Pons (tissue), 1 donor: ENCODE data around the gene CA7.
"Not testable (repeated sequence)": the region's sequence is repeated elsewhere in the genome, so short reads cannot be mapped to it uniquely, and the experiment has no call there.

Source experiments
- DNase-seq: peaks from one replicate; pipeline ENCODE4 v3.0.0-alpha.2; 2016; ENCODE audit warnings: low spot score

CA7 gene

DNA sequence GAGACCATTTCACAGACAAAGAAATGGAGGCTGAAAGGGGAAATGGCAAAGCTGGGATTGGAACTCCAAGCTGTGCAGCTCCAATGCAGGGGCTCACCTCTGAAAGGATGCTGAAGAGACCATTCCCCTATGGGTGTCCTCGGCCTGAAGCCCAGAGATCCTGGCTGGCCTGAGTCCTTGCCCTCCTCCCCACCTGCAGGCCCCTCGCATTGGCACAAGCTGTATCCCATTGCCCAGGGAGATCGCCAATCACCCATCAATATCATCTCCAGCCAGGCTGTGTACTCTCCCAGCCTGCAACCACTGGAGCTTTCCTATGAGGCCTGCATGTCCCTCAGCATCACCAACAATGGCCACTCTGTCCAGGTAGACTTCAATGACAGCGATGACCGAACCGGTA is 2.6 kb downstream of the CA7 start:
- DNase-seq, result no peak

DNA sequence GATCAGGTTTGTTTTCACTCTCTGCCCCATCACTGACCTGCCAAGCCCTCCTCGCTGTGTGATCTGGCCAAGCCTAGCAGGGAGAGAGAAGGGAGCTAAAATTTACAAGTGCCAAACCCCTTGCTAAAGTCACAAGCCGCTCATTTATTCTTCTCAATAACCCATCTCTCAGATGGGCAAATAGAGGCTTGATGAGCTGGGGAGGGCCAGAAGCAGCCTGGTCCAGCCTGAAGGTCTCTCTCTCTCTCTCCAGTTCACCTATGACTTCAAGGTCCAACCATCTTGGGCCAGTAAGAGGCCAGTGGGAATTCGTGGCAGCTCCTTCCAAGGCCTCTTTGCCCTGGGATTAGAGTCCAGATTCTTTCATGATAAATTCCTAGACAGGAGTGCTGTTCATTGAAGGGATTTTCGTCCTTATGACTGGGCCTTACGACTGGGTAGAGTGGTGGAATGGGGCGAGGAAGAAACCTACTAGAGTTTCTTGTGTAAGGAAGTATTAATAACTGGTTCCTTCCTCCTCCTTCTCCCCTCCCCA is 3.4 kb downstream of the CA7 start:
- DNase-seq, result no peak

DNA sequence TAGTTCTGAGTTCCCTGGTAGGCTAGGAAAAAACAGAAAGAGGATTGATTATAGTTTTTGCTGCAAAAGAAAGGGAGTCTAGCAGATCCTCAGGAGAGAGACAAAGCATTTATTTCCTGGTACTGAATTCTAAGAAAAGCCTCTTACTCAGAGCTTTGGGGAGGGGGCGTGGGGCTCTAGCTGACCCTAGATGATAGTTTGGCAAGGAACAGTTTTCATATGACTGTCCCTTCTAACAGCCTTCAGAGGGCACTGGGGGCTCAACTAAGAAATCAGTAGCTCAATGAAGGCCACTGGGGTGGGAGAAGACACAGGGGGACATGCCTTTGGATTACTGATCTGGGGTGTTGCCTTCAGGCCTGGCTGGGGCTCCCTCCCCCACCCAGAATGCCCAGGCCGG is 4.0 kb downstream of the CA7 start:
- DNase-seq, result no peak

DNA sequence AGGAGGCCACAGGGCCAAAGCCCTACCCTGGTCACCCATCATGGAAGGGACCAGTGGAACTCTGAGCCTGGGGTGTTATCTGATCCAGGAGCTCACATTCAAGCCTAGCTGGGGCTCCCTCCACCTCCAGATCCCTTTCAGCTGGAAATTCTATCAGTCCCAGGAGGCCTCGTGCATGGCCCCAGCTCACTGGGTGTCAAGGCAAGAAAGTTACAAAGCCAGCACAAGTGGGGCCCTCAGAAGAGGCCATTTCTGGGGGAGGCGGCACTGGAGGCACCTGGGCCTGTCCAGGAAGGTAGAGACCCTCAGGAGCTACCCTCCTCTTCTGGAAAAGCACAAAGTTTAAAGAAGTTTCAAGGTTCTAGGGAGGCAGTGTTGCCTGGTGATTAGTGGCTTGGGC is 4.8 kb downstream of the CA7 start:
- DNase-seq, result no peak

DNA sequence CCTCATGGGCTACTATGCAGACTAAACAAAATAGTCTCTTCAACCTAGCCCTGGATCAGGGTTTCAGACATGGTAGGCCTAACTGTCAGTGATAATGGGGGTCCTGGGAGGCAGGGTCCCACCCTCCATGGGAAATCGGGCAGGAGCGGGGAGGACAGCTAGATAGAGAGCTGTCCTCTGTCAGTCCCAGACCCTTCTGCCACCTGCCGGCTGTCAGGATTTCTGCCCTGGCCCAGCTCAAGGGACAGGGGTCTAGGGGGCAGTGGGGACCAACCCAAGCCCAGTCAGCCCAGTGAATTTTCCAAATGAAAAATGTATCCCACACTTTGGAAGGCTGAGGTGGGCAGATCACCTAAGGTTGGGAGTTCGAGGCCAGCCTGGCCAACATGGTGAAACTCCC is 5.3 kb downstream of the CA7 start:
- DNase-seq, result no peak

DNA sequence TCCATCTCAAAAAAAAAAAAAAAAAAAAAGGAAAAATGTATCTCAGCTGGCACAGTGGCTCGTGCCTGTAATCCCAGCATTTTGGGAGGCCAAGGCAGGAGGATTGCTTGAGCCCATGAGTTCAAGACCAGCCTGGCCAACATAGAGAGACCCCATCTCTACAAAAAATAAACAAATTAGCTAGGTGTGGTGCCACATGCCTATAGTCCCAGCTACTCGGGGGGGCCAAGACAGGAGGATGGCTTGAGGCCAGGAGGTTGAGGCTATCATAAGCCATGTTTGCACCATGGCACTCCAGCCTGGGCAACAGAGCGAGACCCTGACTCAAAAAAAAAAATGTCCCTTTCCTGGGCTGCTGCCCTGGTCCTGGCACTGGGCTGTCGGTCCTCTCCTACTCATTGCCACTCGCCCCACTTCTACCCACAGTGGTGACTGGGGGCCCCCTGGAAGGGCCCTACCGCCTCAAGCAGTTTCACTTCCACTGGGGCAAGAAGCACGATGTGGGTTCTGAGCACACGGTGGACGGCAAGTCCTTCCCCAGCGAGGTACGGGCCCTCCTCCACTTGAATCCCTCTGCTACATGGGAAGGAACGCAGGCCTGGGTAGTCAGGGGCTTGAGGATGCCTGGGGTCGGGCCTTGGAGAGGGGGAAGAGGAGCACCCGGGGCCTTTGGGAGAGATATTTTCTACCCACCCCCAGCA is 6.1 kb downstream of the CA7 start:
- DNase-seq, result no peak

DNA sequence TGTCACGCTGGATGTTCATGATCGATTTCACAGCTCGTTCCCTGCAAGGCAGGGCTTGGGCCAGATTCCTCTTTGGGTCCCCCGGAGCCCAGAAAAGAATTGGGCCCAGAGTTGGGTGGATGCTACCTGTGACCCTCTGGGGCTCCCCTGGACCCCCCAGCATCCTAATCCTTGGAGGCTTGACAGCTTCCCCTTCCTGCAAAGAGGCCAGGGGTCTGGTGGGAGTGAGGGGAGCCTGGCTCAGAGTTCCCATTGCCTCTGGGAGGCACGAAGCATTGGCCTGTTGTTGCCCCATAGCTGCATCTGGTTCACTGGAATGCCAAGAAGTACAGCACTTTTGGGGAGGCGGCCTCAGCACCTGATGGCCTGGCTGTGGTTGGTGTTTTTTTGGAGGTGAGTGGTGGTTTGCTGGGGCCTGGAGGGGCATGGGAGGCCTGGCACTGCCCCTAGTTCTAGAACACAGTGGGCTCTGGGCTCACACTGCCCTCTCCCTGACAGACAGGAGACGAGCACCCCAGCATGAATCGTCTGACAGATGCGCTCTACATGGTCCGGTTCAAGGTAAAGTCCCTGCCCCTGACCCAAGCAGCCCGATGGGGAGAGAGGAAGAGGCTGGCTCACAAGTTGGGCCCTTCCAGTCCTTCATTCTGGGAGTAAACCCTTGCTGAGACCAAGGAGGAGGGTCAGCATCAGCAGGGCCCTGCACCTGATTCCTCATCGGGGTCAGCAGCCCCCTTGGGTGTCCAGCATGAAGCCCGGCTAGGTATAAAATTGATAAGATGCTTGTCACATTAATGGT is 7.2 kb downstream of the CA7 start:
- no peak for DNase-seq

DNA sequence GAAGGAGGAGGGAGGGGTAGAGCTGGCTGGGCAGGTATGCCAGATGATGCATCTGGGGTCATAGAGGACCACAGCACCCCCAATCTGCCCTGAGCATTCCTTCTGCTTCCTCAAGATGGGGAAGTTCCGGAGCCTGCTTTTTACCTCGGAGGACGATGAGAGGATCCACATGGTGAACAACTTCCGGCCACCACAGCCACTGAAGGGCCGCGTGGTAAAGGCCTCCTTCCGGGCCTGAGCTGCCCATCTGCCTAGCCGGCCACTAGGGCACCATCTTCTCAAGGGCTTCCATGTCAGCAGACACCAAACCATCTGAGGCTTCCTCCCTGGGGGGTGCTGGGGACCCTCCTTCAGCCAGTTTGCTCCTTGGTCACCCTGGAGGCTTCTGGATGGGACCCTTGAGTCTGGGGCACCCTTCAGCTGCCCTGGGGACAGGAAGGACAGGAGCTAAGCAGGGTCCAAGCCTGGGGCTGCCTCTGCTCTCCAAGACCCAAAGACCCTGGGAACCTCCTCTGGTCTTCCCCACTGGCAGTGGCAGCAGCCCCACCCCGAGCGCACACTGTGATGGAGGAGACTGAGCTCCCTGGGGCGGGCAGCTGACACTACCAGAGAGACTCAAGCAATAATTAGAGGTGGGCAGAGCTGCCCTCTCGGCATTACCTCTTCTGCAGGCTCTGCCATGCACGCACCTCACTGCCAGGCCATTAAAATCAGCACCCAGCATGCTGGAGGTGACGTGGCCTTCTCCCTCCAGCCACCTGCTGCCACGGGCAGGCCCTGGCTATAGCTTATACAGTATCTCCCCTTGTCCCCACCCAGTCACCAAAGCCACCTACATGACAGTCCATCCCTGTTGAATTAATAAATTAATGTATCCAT is 9.3 kb downstream of the CA7 start:
- DNase-seq, result no peak

DNA sequence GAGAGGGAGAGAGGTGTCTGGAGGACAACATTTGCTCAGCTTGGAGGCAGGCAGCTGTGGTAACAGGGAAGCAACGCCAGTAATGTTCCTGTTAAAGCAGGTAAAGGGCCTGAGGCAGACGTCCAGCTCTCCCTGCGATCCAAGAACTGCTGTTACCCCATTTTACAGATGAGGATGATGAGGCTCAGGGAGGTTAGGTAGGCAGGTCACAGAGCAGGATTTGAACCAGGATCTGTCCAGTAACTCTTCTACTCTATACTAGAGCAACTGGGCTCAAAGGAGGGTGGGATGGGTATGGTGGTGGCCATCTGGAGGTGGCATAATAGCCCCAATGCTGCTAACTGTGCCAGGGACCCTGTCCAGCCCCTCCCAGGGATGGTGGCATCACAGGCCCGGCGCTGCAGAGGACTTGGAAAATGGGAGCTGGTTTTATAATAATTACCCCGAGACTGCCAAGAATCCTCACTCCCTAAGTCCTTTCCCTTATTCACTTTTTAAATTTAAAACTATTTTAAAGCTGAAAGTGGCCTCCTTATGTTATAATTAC is 12.0 kb downstream of the CA7 start:
- DNase-seq, result no peak

DNA sequence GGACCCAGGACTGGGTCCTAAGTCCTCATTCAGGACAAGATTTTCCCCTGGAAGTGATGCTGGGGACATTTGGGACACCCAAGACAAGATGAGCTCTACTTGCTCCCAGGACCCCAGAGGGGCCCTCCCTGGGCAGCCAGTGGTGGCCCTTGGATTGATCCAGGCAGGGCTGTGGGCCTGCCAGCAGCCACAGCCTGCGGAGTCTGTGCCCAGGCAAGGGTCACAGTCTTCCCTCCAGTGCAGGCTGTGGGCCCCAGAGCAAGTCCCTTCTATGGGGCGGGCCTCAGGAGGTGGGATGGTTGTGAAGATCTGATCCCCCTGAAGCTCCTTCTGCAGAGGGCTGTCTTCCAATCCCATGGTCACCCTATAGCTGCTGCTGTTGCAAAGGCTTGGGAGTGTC is 12.6 kb downstream of the CA7 start:
- DNase-seq, result no peak

DNA sequence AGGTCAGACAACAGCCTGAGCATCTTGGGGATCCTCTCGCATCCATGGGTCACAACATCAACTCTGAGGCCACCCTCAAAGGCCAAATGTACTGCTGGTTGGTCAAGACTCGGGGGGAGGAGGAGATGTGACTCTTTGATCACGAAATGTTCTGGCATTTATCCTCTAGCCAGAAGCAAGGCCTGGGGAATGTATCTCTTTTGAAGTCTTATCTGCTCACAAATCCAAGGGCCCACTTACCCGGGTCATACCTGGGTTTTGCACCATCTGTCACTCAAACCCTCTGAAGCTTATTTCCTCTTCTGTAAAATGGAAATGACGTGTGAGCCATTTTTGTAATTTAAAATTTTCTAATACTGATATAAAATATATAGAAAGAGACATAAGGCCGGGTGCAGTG is 13.2 kb downstream of the CA7 start:
- no peak for DNase-seq

DNA sequence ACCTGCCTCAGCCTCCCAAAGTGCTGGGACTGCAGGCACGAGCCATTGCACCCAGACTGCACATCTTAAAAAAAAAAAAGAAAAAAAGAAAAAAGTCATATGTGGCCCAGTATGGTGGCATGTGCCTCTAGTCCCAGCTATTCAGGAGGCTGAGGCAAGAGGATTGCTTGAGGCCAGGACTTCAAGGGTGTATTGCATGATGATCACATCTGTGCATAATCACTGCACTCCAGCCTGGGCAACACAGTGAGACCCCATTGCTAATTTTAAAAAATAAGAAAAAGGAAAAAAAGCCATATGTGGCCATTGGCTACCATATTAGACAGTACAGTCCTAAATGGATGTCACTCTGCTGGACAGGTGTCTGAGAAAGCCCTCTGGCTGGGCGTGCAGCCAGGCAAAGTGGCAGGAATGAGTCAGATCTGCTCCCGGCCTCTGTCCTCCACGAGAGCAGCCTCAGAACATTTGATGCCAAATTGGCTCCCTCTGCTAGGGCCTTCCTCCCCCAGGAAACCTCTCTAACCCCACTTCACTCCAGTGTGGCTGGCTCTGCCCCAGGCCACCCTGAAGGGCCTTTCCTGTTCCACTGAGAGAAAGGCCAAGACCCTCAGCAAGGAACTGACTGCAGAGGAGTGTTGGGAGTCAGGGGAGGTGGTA is 14.7 kb downstream of the CA7 start:
- DNase-seq, result peak; percentile 26

DNA sequence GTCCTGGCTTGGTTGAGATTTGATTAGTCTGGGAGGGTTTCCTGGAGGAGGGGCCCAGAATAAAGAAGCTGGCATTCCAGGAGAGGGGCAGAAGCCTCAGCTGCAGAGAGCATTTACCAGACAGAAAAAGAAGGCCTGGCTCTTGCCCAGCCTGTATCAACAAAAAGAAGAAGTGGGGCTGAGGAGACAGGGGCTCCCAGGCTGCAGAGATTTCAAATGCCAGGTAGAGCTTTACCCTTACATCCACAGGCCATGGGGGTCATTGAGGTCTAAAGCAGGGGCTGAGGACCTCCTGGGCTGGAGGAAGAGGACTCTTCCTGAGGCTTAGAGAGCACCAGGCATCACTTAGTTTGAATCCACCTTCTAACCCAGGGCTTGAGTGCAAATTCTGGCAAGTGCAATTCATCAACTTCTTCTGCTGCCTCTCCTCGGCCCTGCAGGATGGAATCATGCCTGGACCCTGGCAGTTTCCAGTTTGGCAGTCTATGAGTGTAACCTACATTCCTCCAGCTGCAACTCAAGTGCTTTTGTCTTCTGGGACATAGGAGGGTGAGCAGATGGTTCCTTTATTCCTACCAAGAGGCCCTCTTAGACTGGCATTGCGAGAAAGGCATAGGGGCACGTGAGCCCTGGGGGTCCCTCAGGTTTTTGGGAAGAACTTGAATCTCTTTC is 15.3 kb downstream of the CA7 start:
- no peak for DNase-seq

DNA sequence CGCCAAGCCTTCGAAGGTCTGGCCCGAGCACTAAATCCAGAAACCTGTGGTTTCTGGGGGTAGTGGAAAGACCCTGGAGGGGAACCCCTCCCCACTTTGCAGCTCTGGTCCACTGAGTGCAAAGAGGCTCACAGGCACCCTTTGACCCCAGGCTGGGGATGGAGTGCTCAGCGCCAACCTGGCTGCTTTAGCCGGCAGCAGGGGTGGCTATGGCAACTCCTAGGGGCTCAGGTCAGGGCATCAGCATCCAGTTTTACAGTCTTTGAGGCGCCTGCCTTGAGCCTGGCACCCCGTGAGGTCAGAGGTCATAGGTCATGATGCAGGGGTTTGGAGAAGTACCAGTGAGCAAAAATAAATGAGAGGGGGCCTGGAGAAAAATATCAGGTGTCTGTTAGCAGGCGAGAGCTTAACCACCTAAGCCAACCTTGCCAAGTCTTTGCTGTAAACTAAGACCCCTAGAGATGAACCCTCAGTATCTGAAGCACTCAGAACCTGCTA is 17.9 kb downstream of the CA7 start:
- DNase-seq, result no peak

DNA sequence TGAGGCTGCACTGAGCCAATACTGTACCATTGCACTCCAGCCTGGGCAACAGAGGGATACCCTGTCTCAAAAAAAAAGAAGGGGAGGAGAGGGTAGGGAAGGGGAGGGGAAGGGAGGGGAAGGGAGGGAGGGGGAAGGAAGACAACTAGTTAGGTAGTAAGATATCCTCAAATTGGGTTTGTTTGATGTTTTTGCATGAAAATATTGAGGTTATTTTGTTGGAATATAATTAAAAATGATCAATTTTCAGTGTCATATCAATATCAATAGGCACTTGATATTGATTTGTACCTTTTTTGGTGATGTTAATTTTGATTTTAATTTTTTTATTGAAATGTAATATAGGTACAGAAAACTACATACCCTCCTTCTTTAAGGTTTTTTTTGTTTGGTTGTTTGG is 19.5 kb downstream of the CA7 start:
- no peak for DNase-seq

DNA sequence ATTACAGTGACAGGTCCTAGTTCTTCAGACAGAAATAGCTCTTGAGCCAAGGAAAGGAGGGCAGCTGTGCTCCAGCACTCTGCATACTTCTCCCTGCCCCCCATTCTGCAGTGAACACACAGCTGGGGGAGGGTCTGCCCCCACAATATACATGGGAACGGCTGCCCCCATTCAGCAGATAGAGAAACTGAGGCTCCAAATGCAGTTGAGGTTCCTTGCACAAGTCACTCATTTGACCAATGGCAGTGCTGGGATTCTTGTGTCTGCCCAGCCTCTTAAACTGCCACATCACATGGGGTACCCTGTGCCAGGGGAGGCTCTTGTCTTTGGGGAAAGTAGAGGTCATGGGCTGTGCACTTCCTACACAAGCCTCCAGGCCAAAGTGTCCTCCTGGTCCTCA is 25.2 kb downstream of the CA7 start:
- no peak for DNase-seq

DNA sequence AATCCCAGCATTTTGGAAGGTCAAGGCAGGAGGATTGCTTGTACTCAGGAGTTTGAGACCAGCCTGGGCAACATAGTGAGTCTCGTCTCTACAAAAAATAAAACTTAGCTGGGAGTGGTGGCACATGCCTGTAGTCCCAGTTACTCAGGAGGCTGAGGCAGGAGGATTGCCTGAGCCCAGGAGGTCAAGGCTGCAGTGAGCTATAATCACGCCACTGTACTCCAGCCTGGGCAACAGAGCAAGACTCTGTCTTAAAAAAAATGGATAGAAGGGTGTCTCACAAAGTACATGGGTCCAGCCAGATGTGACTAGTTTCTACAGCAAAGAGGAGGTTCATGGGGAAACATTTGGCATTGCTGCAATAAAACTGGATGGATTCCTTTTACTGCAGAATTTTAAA is 27.1 kb downstream of the CA7 start:
- not testable (repeated sequence) for DNase-seq

DNA sequence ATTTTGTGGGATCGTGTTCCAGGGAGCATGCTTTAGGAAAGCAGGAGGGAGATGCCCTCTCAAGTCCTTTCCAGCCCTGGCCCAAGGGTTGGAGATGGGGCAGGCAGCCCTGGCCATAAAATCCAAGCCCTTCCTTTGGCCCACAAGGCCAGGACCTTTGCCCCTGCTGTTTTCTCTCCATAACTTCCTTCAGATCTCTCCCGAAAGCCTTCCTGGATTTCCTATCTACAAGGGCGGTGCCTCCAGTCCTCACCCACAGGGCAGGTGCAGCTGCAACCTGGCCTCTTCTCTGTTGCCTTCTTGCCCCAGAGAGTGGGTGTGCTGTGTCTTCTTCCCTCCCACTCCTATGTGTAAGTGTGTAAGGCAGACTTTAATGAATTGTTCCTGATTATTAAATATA is 27.6 kb downstream of the CA7 start:
- DNase-seq, result no peak

DNA sequence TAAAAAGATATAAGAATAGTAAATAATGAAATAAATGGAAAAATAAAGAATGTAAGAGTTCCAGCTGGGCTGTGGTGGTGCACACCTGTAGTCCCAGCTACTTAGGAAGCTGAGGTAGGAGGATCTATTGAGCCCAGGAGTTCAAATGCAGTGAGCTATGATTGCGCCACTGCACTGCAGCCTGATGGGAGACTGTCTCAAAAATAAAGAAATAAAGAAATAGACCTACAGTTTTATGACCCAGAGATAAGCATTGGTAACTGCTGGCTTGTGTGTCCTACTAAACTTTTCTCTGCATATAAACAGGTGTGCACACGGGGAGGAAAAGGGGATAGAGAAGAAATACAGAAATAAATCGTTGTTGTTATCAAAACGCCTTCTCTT is 28.3 kb downstream of the CA7 start:
- no peak for DNase-seq

DNA sequence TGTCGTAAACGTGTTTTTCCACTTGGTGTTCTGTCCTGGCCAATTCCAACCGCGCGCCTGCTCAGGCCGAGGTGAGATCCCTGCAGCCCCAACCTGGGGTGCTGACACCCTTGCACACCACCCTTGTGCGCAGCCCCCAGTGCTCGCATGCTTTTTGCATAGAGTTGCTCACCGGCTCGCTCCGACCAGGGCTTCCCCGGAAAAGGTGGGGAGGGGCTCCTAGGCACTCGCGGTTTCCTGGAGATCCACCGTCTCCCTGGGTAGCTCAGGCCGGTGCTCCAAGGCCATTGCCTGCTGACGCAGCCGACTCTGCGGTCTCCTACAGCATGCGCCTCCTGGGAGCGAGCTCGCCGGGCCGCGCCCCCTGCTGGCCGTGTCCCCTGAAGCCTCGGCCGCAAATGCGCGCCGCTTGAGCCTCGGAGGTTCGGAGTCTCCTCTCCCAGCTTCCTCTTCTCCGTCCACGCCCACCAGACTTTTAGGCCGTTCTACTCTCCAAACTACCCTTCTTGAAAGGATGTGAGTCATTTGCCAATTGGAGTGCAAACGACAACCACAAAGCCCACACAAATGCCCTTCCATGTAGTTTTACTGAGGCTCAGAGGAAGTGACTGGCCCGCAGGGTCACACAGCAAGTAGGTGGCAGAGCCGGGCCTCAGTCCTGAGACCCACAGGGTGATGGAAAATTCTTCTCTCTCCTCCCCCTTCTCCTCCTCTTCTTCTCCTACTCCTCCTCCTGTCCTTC is 28.9 kb downstream of the CA7 start:
- DNase-seq, result peak; percentile 92
